ENCODE measurements around the gene GARS1. TPM values are rescaled to one million over a fixed set of nuclear protein-coding genes. Genes with fewer than 3 reads are reported as not detected.

The GARS1 gene
- polyA plus RNA-seq, 1 donor from 2014 or later: 99.1 TPM

- no peaks in the 10 kb centered on the region for H3K27me3 ChIP-seq (ENCODE audit: insufficient read depth, low read depth, low read length)
- H3K9ac ChIP-seq (ENCODE audit: low read length): no peak overlapping the region
- no peak overlapping the region for H3K4me2 ChIP-seq (ENCODE audit: low read length)
- H3K27ac ChIP-seq (ENCODE audit: low read length): no peak overlapping the region
- no peaks in the 10 kb centered on the region for H3F3A ChIP-seq (ENCODE audit: insufficient read depth, low read length, poor library complexity, severe bottlenecking)
- H3K9me2 ChIP-seq (ENCODE audit: insufficient read depth, low read length): no peaks in the 10 kb centered on the region
- H4K20me1 ChIP-seq (ENCODE audit: insufficient read depth): no peaks in the 10 kb centered on the region
- no peak overlapping the region for H2AFZ ChIP-seq (ENCODE audit: low read depth, low read length)
- H3K36me3 ChIP-seq (ENCODE audit: insufficient read depth, low read length): no peaks in the 10 kb centered on the region
- no peaks in the 10 kb centered on the region for H3K9me3 ChIP-seq (ENCODE audit: low read length)
- H3K4me3 ChIP-seq (ENCODE audit: low read length): no peak overlapping the region
- no peaks in the 10 kb centered on the region for H3K79me2 ChIP-seq (replicated peaks; ENCODE audit: insufficient read depth, low read length)
- TF ChIP-seq CTCF (IDR thresholded peaks at IDR 0.05; ENCODE audit: poor library complexity, severe bottlenecking): no peak
- no peak for TF ChIP-seq MXI1 (conservative IDR thresholded peaks at IDR 0.05; ENCODE audit: poor library complexity, severe bottlenecking)
- TF ChIP-seq TAF1 (IDR thresholded peaks at IDR 0.05; ENCODE audit: low read depth): no peak
These were observed 49.7 kb downstream of the GARS1 start for GRCh38 chr7:30644286-30644955.

GRCh38 chr7:30645661-30646060, 51.0 kb downstream of the GARS1 start:
- TF ChIP-seq TAF1 (IDR thresholded peaks at IDR 0.05; ENCODE audit: low read depth) (no peak), SMC3 (conservative IDR thresholded peaks at IDR 0.05; ENCODE audit: poor library complexity) (no peak), CTCF (IDR thresholded peaks at IDR 0.05; ENCODE audit: poor library complexity, severe bottlenecking) (no peak), EZH2 (IDR thresholded peaks at IDR 0.05; ENCODE audit: borderline replicate concordance, insufficient read depth, low read length, poor library complexity, severe bottlenecking) (no peak), POLR2AphosphoS5 (IDR thresholded peaks at IDR 0.05) (no peak), REST (IDR thresholded peaks at IDR 0.05; ENCODE audit: borderline replicate concordance) (no peak), MXI1 (conservative IDR thresholded peaks at IDR 0.05; ENCODE audit: poor library complexity, severe bottlenecking) (no peak), EP300 (conservative IDR thresholded peaks at IDR 0.05; ENCODE audit: poor library complexity, severe bottlenecking) (no peak), RAD21 (conservative IDR thresholded peaks at IDR 0.05) (no peak)
- H3K27me3 ChIP-seq (ENCODE audit: insufficient read depth, low read depth, low read length): no peaks in the 10 kb centered on the region
- no peaks in the 10 kb centered on the region for H4K20me1 ChIP-seq (ENCODE audit: insufficient read depth)
- H3K9me2 ChIP-seq (ENCODE audit: insufficient read depth, low read length): no peaks in the 10 kb centered on the region
- H3K4me2 ChIP-seq (ENCODE audit: low read length): no peak overlapping the region
- no peaks in the 10 kb centered on the region for H3F3A ChIP-seq (ENCODE audit: insufficient read depth, low read length, poor library complexity, severe bottlenecking)
- H3K9me3 ChIP-seq (ENCODE audit: low read length): no peaks in the 10 kb centered on the region
- no peak overlapping the region for H2AFZ ChIP-seq (ENCODE audit: low read depth, low read length)
- H3K79me2 ChIP-seq (replicated peaks; ENCODE audit: insufficient read depth, low read length): no peaks in the 10 kb centered on the region
- H3K9ac ChIP-seq (ENCODE audit: low read length): no peak overlapping the region
- no peak overlapping the region for H3K27ac ChIP-seq (ENCODE audit: low read length)
- no peak overlapping the region for H3K4me3 ChIP-seq (ENCODE audit: low read length)
- no peaks in the 10 kb centered on the region for H3K36me3 ChIP-seq (ENCODE audit: insufficient read depth, low read length)
